Endothelial cell of umbilical vein (primary cell): Measurements from ENCODE around the gene COL13A1.

ENCODE experiments used
- CTCF ChIP-seq, 2 donors: IDR thresholded peaks; 1 replicate in 1 of 2; 2 replicates in 1 of 2; pipeline ENCODE4 v1.5.1; 2011; ENCODE audit warnings: low read length in 2 of 2, mild to moderate bottlenecking in 2 of 2, moderate library complexity in 2 of 2, control low read depth in 1 of 2, inconsistent platforms in 1 of 2, low read depth in 1 of 2; ENCODE audit not compliant: insufficient read depth in 1 of 2; ENCODE audit errors: extremely low read depth in 1 of 2
- EZH2 ChIP-seq: IDR thresholded peaks from 2 replicates; pipeline ENCODE4 v1.6.1; 2012; ENCODE audit warnings: borderline replicate concordance, low read depth, mild to moderate bottlenecking, moderate library complexity, low read length, inconsistent platforms; ENCODE audit not compliant: severe bottlenecking
- POLR2AphosphoS5 ChIP-seq: IDR thresholded peaks from 2 replicates; pipeline ENCODE4 v1.6.1; 2012; ENCODE audit warnings: low read depth, mild to moderate bottlenecking, control low read depth, low read length, moderate library complexity; ENCODE audit not compliant: insufficient read depth

- TF ChIP-seq CTCF (IDR thresholded peaks at IDR 0.05; ENCODE audit: extremely low read depth in 1 of 2, insufficient read depth in 1 of 2, low read depth in 1 of 2, low read length in 2 of 2), result no peak
- TF ChIP-seq EZH2, result no peak
- TF ChIP-seq POLR2AphosphoS5, result no peak
Measured at GRCh38 chr10:69791812-69792211, 9.9 kb upstream of the COL13A1 start.
